Lower lobe of right lung (tissue), 2 donors: Measurements from ENCODE around the gene DYTN. TPM values are rescaled to one million over a fixed set of nuclear protein-coding genes. Genes with fewer than 3 reads are reported as not detected.

Experiments used
- ATAC-seq, 2 donors: fragments of 200-7000 bp; cut with Tn5 transposase; one replicate each; pipeline ENCODE4 v1.9.1; 2020 to 2022; ENCODE audit warnings: mild to moderate bottlenecking in 2 of 2, moderate library complexity in 2 of 2
- DNase-seq: peaks from one replicate; pipeline ENCODE4 v3.0.0-alpha.2; 2020
- H3K27ac ChIP-seq: fragments of 200-600 bp; one replicate; pipeline ENCODE4 v1.8.0; 2022
- H3K27me3 ChIP-seq: fragments of 200-600 bp; one replicate; pipeline ENCODE4 v1.8.0; 2022; ENCODE audit warnings: low read depth
- H3K36me3 ChIP-seq: fragments of 200-600 bp; one replicate; pipeline ENCODE4 v1.8.0; 2022; ENCODE audit warnings: mild to moderate bottlenecking
- H3K4me1 ChIP-seq: fragments of 200-600 bp; one replicate; pipeline ENCODE4 v1.8.0; 2022
- H3K4me3 ChIP-seq: fragments of 200-600 bp; one replicate; pipeline ENCODE4 v1.8.0; 2022; ENCODE audit warnings: mild to moderate bottlenecking
- H3K9me3 ChIP-seq: fragments of 200-600 bp; one replicate; pipeline ENCODE4 v1.8.0; 2022
- intact Hi-C: fragments of 100-400 bp; cut with DNase I; formaldehyde crosslinking; loops from one replicate; pipeline ENCODE4 v1.11.0; 2022
- total RNA-seq: library from RNA; stranded (reverse); fragmentation: NEBNext Ultra II Directional; extraction: Animal tissue kit (Norgen Biotek cat#: 25700); gene quantifications from one replicate; pipeline ENCODE4 v1.2.1, GENCODE V29; 2021
- TF ChIP-seq, protein P1 (sequence below): fragments of 200-600 bp; IDR thresholded peaks from one replicate; pipeline ENCODE4 v1.8.0; 2022; ENCODE audit warnings: antibody characterized with exemption, mild to moderate bottlenecking
- donor health status: DM: no; HTN: yes; CAD: no; lungs with severe emphysema.

Gene DYTN
- total RNA-seq, 1 donor from 2014 or later = not detected

DNA sequence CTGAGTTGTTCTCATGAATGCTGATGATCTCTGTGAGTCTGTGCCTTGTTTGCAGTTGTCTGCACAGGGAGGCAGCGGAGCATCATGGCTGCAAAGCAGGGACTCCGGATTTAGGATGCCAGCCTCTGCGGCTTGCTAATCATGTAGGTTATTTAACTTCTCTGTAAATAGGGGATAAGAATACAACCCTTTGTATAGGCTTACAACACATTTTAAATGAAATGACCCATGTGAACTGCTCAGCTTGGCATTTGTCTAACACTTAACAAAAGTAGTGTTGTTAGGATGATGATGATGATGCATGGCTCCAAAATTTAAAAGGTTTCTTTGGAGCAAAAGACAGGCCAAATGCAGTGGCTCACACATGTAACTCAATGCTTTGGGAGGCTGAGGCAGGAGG lies 19.4 kb downstream of the DYTN start:
- no peaks in the 10 kb centered on the region for H3K27me3 ChIP-seq
- TF ChIP-seq, protein P1, sequence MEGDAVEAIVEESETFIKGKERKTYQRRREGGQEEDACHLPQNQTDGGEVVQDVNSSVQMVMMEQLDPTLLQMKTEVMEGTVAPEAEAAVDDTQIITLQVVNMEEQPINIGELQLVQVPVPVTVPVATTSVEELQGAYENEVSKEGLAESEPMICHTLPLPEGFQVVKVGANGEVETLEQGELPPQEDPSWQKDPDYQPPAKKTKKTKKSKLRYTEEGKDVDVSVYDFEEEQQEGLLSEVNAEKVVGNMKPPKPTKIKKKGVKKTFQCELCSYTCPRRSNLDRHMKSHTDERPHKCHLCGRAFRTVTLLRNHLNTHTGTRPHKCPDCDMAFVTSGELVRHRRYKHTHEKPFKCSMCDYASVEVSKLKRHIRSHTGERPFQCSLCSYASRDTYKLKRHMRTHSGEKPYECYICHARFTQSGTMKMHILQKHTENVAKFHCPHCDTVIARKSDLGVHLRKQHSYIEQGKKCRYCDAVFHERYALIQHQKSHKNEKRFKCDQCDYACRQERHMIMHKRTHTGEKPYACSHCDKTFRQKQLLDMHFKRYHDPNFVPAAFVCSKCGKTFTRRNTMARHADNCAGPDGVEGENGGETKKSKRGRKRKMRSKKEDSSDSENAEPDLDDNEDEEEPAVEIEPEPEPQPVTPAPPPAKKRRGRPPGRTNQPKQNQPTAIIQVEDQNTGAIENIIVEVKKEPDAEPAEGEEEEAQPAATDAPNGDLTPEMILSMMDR = no peak
- no peaks in the 10 kb centered on the region for H3K4me1 ChIP-seq
- no peaks in the 10 kb centered on the region for H3K36me3 ChIP-seq
- ATAC-seq (no peak), DNase-seq (no peak)
- H3K9me3 ChIP-seq = no peaks in the 10 kb centered on the region
- intact Hi-C loops = no loop called here
- H3K4me3 ChIP-seq = no peak overlapping the region
- H3K27ac ChIP-seq = no peak overlapping the region

GRCh38 chr2:206696910-206697309 lies 21.3 kb downstream of the DYTN start:
- DNase-seq = no peak
- H3K4me3 ChIP-seq = no peak overlapping the region
- intact Hi-C loops = no loop called here
- no peak overlapping the region for H3K27ac ChIP-seq
- ATAC-seq = no peak
- H3K36me3 ChIP-seq = no peaks in the 10 kb centered on the region
- H3K27me3 ChIP-seq = no peaks in the 10 kb centered on the region
- no peaks in the 10 kb centered on the region for H3K4me1 ChIP-seq
- H3K9me3 ChIP-seq = no peaks in the 10 kb centered on the region
- TF ChIP-seq, protein P1 = no peak

DNA sequence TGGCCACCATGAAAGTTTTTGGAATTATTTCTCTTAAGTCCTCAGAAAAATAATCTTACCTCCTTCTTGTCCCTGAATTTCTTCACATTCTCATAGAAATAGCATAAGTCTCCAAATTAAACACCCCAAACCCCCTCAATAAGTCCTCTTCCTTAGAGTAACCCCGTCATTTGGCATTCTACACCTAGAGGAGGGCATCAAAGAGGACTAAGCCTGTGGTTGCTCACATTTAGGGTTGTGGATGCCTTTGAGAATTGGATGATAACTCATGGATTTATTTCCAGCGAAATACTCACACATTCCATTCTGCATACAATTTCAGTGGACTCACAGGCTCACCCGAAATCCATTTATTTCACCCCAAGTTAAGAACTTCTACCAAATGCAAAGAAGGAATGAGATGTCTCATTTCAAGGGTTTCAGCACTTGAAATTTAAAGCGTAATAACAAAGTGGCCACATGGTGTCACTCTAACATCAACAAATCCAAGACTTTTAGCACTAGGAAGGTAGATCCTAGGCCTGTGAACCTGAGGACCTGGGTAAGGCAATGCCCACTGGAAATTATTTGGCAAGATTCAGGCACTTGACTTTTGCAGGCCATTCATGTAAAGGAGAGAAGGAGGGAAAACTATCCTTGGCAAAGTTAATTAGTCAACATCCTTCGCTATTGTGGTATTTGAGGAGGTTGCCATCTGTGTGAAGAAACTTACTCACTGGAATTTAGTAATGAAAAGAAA lies 24.6 kb downstream of the DYTN start:
- DNase-seq (no peak), ATAC-seq (peak; percentile 88 to 90)
- TF ChIP-seq, protein P1 = peak; percentile 65
- Histone ChIP-seq H3K4me3 (no peak overlapping the region), H3K36me3 (no peaks in the 10 kb centered on the region), H3K9me3 (no peaks in the 10 kb centered on the region), H3K4me1 (no peaks in the 10 kb centered on the region), H3K27ac (no peak overlapping the region), H3K27me3 (no peaks in the 10 kb centered on the region)
- intact Hi-C loops = no loop called here

DNA sequence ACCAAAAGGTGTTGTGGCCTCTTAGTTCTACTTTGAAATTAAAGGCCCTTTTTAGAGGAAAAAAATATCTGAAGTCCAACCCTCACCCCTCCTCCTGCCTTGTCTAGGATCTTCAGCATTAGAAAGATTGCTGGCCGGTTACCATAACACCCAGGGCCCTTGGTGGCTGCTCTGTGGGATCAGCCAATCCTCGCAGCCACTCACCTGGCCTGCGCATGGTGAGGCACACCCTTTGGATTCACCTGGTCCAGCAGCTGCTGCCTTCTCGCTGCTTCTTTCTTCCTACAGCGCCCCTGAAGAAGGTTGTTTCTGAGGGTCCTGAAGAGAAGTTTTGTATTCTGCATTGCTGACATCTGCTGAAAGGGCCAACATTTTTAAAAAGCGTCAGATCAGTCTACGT lies 25.2 kb downstream of the DYTN start:
- ATAC-seq = no peak

DNA sequence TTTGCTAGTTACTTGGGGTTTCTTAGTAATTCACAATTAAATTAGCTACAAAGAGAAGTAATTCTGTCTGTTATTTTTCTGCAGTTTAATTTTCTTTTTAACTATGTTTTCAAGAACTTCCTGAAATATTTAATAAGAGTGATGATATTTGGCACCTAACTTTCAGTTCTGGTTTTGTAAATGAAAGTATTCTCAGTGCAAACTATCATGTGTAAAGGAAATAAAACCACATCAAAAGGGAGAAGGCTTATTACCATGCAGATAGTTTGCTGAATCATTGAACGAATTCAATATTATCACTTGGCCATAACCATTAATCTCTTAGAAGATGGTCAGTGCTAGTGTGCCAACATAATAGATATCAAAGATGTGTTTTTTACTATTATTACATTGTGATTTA lies 29.2 kb downstream of the DYTN start:
- no peaks in the 10 kb centered on the region for H3K27me3 ChIP-seq
- intact Hi-C loops = no loop called here
- no peaks in the 10 kb centered on the region for H3K4me1 ChIP-seq
- no peaks in the 10 kb centered on the region for H3K9me3 ChIP-seq
- no peak overlapping the region for H3K4me3 ChIP-seq
- TF ChIP-seq, protein P1 = no peak
- ATAC-seq (no peak), DNase-seq (no peak)
- no peak overlapping the region for H3K27ac ChIP-seq
- H3K36me3 ChIP-seq = no peaks in the 10 kb centered on the region

More for the DNA sequence above, 25.2 kb downstream of the DYTN start:
- intact Hi-C loops = no loop called here
- H3K27me3 ChIP-seq = no peaks in the 10 kb centered on the region
- TF ChIP-seq, protein P1 = no peak
- H3K36me3 ChIP-seq = no peaks in the 10 kb centered on the region
- H3K4me1 ChIP-seq = no peaks in the 10 kb centered on the region
- no peaks in the 10 kb centered on the region for H3K9me3 ChIP-seq
- H3K4me3 ChIP-seq = no peak overlapping the region
- H3K27ac ChIP-seq = no peak overlapping the region
- no peak for DNase-seq
